GM23338 (cell line): ENCODE measurements around the gene ZNF326. TPM values are rescaled to one million over a fixed set of nuclear protein-coding genes. Genes with fewer than 3 reads are reported as not detected.
"Not testable (repeated sequence)": the region's sequence is repeated elsewhere in the genome, so short reads cannot be mapped to it uniquely, and the experiment has no call there.

ENCODE experiments used
- ATAC-seq: fragments of 200-7000 bp; cut with Tn5 transposase; 3 replicates; pipeline ENCODE4 v1.9.1; 2020
- DNase-seq: peaks from one replicate; pipeline ENCODE4 v3.0.0-alpha.2; 2015; ENCODE audit warnings: low spot score
- H2AFZ ChIP-seq: fragments of 200-600 bp; sonication (generic); 2 replicates; pipeline ENCODE4 v1.8.0; 2016; ENCODE audit warnings: antibody characterized with exemption, mild to moderate bottlenecking, moderate library complexity
- H3F3A ChIP-seq: fragments of 200-600 bp; sonication (generic); replicated peaks from 2 replicates; pipeline ENCODE4 v1.8.0; 2017; ENCODE audit warnings: antibody characterized with exemption, mixed run types, low read depth
- H3K27ac ChIP-seq: fragments of 200-600 bp; sonication (generic); 2 replicates; pipeline ENCODE4 v1.6.1; 2016; ENCODE audit warnings: low read depth
- H3K27me3 ChIP-seq: fragments of 200-600 bp; sonication (generic); 2 replicates; pipeline ENCODE4 v1.8.0; 2016; ENCODE audit warnings: mild to moderate bottlenecking, mixed run types, moderate library complexity; ENCODE audit not compliant: insufficient read depth
- H3K36me3 ChIP-seq: fragments of 200-600 bp; sonication (generic); 2 replicates; pipeline ENCODE4 v1.8.0; 2016; ENCODE audit warnings: mild to moderate bottlenecking; ENCODE audit not compliant: insufficient read depth
- H3K4me1 ChIP-seq: fragments of 200-600 bp; sonication (generic); 2 replicates; pipeline ENCODE4 v1.8.0; 2016; ENCODE audit warnings: mild to moderate bottlenecking, moderate library complexity; ENCODE audit not compliant: insufficient read depth
- H3K4me2 ChIP-seq: fragments of 200-600 bp; sonication (generic); 2 replicates; pipeline ENCODE4 v1.7.1; 2017; ENCODE audit warnings: mixed run types
- H3K4me3 ChIP-seq: fragments of 200-600 bp; sonication (generic); 2 replicates; pipeline ENCODE4 v1.6.1; 2016; ENCODE audit warnings: mixed run types
- H3K79me2 ChIP-seq: fragments of 200-600 bp; sonication (generic); replicated peaks from 2 replicates; pipeline ENCODE4 v1.8.0; 2017; ENCODE audit warnings: mild to moderate bottlenecking; ENCODE audit not compliant: insufficient read depth
- H3K9me2 ChIP-seq: fragments of 200-600 bp; sonication (generic); 2 replicates; pipeline ENCODE4 v1.8.0; 2017; ENCODE audit not compliant: insufficient read depth
- H4K20me1 ChIP-seq: fragments of 200-600 bp; sonication (generic); replicated peaks from 2 replicates; pipeline ENCODE4 v1.8.0; 2017; ENCODE audit warnings: mild to moderate bottlenecking; ENCODE audit not compliant: insufficient read depth
- H3K27ac Mint-ChIP-seq: 2 replicates; pipeline ENCODE4 v1.8.0; 2020; ENCODE audit warnings: inconsistent platforms, mild to moderate bottlenecking, moderate library complexity, mixed read lengths
- H3K27me3 Mint-ChIP-seq: 3 replicates; pipeline ENCODE4 v1.8.0; 2022; ENCODE audit warnings: low read depth, mild to moderate bottlenecking, moderate library complexity, mixed read lengths, inconsistent platforms; ENCODE audit not compliant: insufficient read depth, poor library complexity
- H3K36me3 Mint-ChIP-seq: 3 replicates; pipeline ENCODE4 v1.8.0; 2021; ENCODE audit warnings: low read depth, mild to moderate bottlenecking, inconsistent platforms, moderate library complexity, mixed read lengths
- H3K4me1 Mint-ChIP-seq: 3 replicates; pipeline ENCODE4 v1.8.0; 2020; ENCODE audit warnings: mild to moderate bottlenecking, inconsistent platforms, mixed read lengths
- H3K4me3 Mint-ChIP-seq: 3 replicates; pipeline ENCODE4 v1.8.0; 2021; ENCODE audit warnings: moderate library complexity, mild to moderate bottlenecking, inconsistent platforms, mixed read lengths
- H3K9me3 Mint-ChIP-seq: 3 replicates; pipeline ENCODE4 v1.8.0; 2020; ENCODE audit warnings: moderate library complexity, mild to moderate bottlenecking, inconsistent platforms, mixed read lengths
- CREB1 ChIP-seq: fragments of 250-450 bp; sonication (Bioruptor Pico); IDR thresholded peaks from 2 replicates; pipeline ENCODE4 v1.5.0; 2020; ENCODE audit warnings: low read depth, mild to moderate bottlenecking, moderate library complexity
- CTCF ChIP-seq, 2 experiments: fragments of 200-600 bp in 1 of 2; sonication (generic) in 1 of 2; conservative IDR thresholded peaks; 2 replicates each; pipeline versions ENCODE4 v1.5.1 to v1.6.1; 2016 to 2017; ENCODE audit warnings: antibody characterized with exemption in 2 of 2, low read depth in 2 of 2, mild to moderate bottlenecking in 2 of 2, moderate library complexity in 1 of 2
- ETS1 ChIP-seq: IDR thresholded peaks from 2 replicates; pipeline ENCODE4 v1.6.1; 2016; ENCODE audit warnings: antibody characterized with exemption
- EZH2phosphoT487 ChIP-seq: fragments of 200-600 bp; sonication (generic); IDR thresholded peaks from one replicate; pipeline ENCODE4 v1.8.1; 2018; ENCODE audit warnings: antibody characterized with exemption; ENCODE audit not compliant: unreplicated experiment
- NANOG ChIP-seq: IDR thresholded peaks from 2 replicates; pipeline ENCODE4 v1.6.1; 2016; ENCODE audit warnings: antibody characterized with exemption, borderline replicate concordance
- POLR2AphosphoS5 ChIP-seq: IDR thresholded peaks from 2 replicates; pipeline ENCODE4 v1.6.1; 2016; ENCODE audit warnings: antibody characterized with exemption, low read depth
- STAT1 ChIP-seq: IDR thresholded peaks from one replicate; pipeline ENCODE4 v1.6.1; 2016; ENCODE audit warnings: antibody characterized with exemption; ENCODE audit not compliant: unreplicated experiment
- ZNF331 ChIP-seq: fragments of 250-450 bp; sonication (Bioruptor Pico); IDR thresholded peaks from 2 replicates; pipeline ENCODE4 v1.5.0; 2020; ENCODE audit warnings: low read depth, mild to moderate bottlenecking, moderate library complexity
- ZNF462 ChIP-seq: fragments of 250-450 bp; sonication (Bioruptor Pico); IDR thresholded peaks from 2 replicates; pipeline ENCODE4 v1.5.0; 2020; ENCODE audit warnings: mild to moderate bottlenecking, moderate library complexity
- polyA plus RNA-seq: library from polyadenylated mRNA; unstranded; fragments of >200 nt; fragmentation: Nextera tagmentation; extraction: Ambion mirVana; gene quantifications from 2 replicates; pipeline ENCODE4 v1.2.1, GENCODE V29; 2016
- total RNA-seq: library from RNA; depleted of rRNA; stranded (reverse); fragments of >200 nt; shearing (Covaris generic); gene quantifications from 2 replicates; pipeline ENCODE4 v1.2.3, GENCODE V29; 2014

The ZNF326 gene
- total and polyA plus RNA-seq, 2 experiments from 2014 or later, result 28.6 to 35.1 TPM

- Mint-ChIP-seq H3K4me1 (peaks cover 32% of the 10 kb centered on the region), H3K4me3 (peak overlapping the region; percentile 96), H3K27ac (peak overlapping the region; percentile 54; the same call in 1 of the 2 replicates), H3K36me3 (peaks cover 14% of the 10 kb centered on the region), H3K27me3 (no peaks in the 10 kb centered on the region), H3K9me3 (no peaks in the 10 kb centered on the region)
- H2AFZ ChIP-seq, result no peak overlapping the region
- H3K4me2 ChIP-seq, result peak overlapping the region; percentile 91
- H3F3A ChIP-seq, result no peaks in the 10 kb centered on the region
- H3K9me2 ChIP-seq, result no peaks in the 10 kb centered on the region
- H3K27ac ChIP-seq, result no peak overlapping the region
- peaks cover 27% of the 10 kb centered on the region for H3K4me1 ChIP-seq
- ATAC-seq (no peak), DNase-seq (no peak)
- H4K20me1 ChIP-seq, result peaks cover 40% of the 10 kb centered on the region
- TF ChIP-seq ZNF462 (CRISPR knock-in tag), result no peak
- TF ChIP-seq ETS1, result no peak
- no peak for TF ChIP-seq EZH2phosphoT487
- TF ChIP-seq POLR2AphosphoS5, result no peak
- TF ChIP-seq NANOG, result no peak
- TF ChIP-seq CTCF (conservative IDR thresholded peaks at IDR 0.05; ENCODE audit: low read depth in 2 of 2), result no peak
- TF ChIP-seq STAT1, result no peak
- TF ChIP-seq CREB1 (CRISPR knock-in tag), result no peak
- TF ChIP-seq ZNF331 (CRISPR knock-in tag), result no peak
- H3K36me3 ChIP-seq, result peaks cover 6% of the 10 kb centered on the region; the same call in 1 of the 2 replicates
- peak overlapping the region; percentile 97 for H3K4me3 ChIP-seq
- H3K27me3 ChIP-seq, result no peaks in the 10 kb centered on the region
- H3K79me2 ChIP-seq, result peaks cover 64% of the 10 kb centered on the region
Measured at GRCh38 chr1:89996450-89997110, 1.7 kb downstream of the ZNF326 start.

- not testable (repeated sequence) for H3K27me3 Mint-ChIP-seq, H3K27me3 ChIP-seq, H3K27ac Mint-ChIP-seq, H3K9me3 Mint-ChIP-seq, H3K36me3 ChIP-seq, H3F3A ChIP-seq, H3K9me2 ChIP-seq, DNase-seq, H3K27ac ChIP-seq, ATAC-seq, H2AFZ ChIP-seq
- Histone ChIP-seq H4K20me1 (peaks cover 46% of the 10 kb centered on the region), H3K4me2 (peak overlapping the region; percentile 91), H3K4me3 (peak overlapping the region; percentile 97), H3K4me1 (peaks cover 27% of the 10 kb centered on the region), H3K79me2 (peaks cover 70% of the 10 kb centered on the region)
- peak overlapping the region; percentile 96 for H3K4me3 Mint-ChIP-seq
- H3K36me3 Mint-ChIP-seq, result peaks cover 16% of the 10 kb centered on the region
- peaks cover 32% of the 10 kb centered on the region for H3K4me1 Mint-ChIP-seq
Measured at GRCh38 chr1:89997152-89997551, 2.2 kb downstream of the ZNF326 start.
